HCT116 (cell line): ENCODE data around the gene SHOC2. TPM values are rescaled to one million over a fixed set of nuclear protein-coding genes. Genes with fewer than 3 reads are reported as not detected.

Experiments
- ATAC-seq: fragments of 200-7000 bp; cut with Tn5 transposase; 2 replicates; pipeline ENCODE4 v1.9.1; 2020; ENCODE audit warnings: mild to moderate bottlenecking, moderate library complexity
- BruUV-seq: library from RNA; stranded (reverse); fragments of 400-500 nt; replicated peaks from 2 replicates; lab custom pipeline; 2021; lab: Mats Ljungman, UMichigan
- CTCF ChIA-PET: fragments of 300-600 bp; sonication (Branson Sonifier 250); formaldehyde crosslinking; loops from one replicate; lab custom pipeline; 2021; ENCODE audit warnings: antibody characterized with exemption; lab: Charles Lee
- POLR2A ChIA-PET: fragments of 300-600, 350-600 bp; sonication (Branson Sonifier 250); formaldehyde crosslinking; loops from one replicate; lab custom pipeline; 2021; ENCODE audit warnings: antibody characterized with exemption; lab: Charles Lee
- RAD21 ChIA-PET, 2 experiments: fragments of 300-600 bp; sonication (Branson Sonifier 250); formaldehyde crosslinking; loops; one replicate each; lab custom pipeline; 2023; ENCODE audit warnings: low total read pairs in 2 of 2; ENCODE audit not compliant: uncharacterized antibody in 2 of 2, unreplicated experiment in 2 of 2, low non-redundant PET in 1 of 2; lab: Charles Lee
- DNase-seq: peaks from one replicate; pipeline ENCODE4 v3.0.0-alpha.2; 2010; ENCODE audit warnings: low read depth, low spot score
- H2AFZ ChIP-seq: fragments of 200-600 bp; shearing (Covaris generic), sonication (generic); 2 replicates; pipeline ENCODE4 v1.6.1; 2017; ENCODE audit warnings: low read depth, mixed run types, mixed read lengths, antibody characterized with exemption, low read length; ENCODE audit not compliant: poor library complexity, severe bottlenecking
- H3K27ac ChIP-seq: 2 replicates; pipeline ENCODE4 v1.5.1; 2012; ENCODE audit warnings: low read depth, low read length
- H3K27me3 ChIP-seq: fragments of 200-600 bp; sonication (generic); 2 replicates; pipeline ENCODE4 v1.6.1; 2016; ENCODE audit warnings: mixed run types, low read length, mixed read lengths; ENCODE audit not compliant: insufficient read depth
- H3K36me3 ChIP-seq, 2 experiments: fragments of 200-500 bp in 1 of 2; fragments of 200-600 bp in 1 of 2; sonication (Bioruptor generic) in 1 of 2; sonication (generic) in 1 of 2; 2 replicates each; pipeline versions ENCODE4 v1.5.1 to v1.6.1; 2014 to 2016; ENCODE audit warnings: low read length in 2 of 2, inconsistent platforms in 1 of 2, mixed read lengths in 1 of 2, mixed run types in 1 of 2; ENCODE audit not compliant: insufficient read depth in 2 of 2, control insufficient read depth in 1 of 2
- H3K4me1 ChIP-seq, 2 experiments: fragments of 200-600 bp in 1 of 2; sonication (generic) in 1 of 2; 2 replicates each; pipeline versions ENCODE4 v1.5.1 to v1.6.1; 2012 to 2017; ENCODE audit warnings: low read length in 2 of 2, inconsistent platforms in 1 of 2, mild to moderate bottlenecking in 1 of 2, mixed read lengths in 1 of 2, mixed run types in 1 of 2, moderate library complexity in 1 of 2; ENCODE audit not compliant: insufficient read depth in 2 of 2, control insufficient read depth in 1 of 2
- H3K4me2 ChIP-seq: fragments of 200-600 bp; sonication (generic); 2 replicates; pipeline ENCODE4 v1.6.1; 2017; ENCODE audit warnings: mixed run types, low read length, mixed read lengths
- H3K4me3 ChIP-seq, 2 experiments: fragments of 200-600 bp in 1 of 2; sonication (generic) in 1 of 2; replicated peaks in 1 of 2; 2 replicates each; pipeline ENCODE4 v1.5.1; 2011 to 2016; ENCODE audit warnings: low read length in 2 of 2, control low read depth in 1 of 2, low read depth in 1 of 2, mild to moderate bottlenecking in 1 of 2, mixed read lengths in 1 of 2, mixed run types in 1 of 2
- H3K79me2 ChIP-seq: fragments of 200-600 bp; sonication (generic); 2 replicates; pipeline ENCODE4 v1.6.1; 2017; ENCODE audit warnings: mild to moderate bottlenecking, mixed run types, low read length, moderate library complexity, mixed read lengths; ENCODE audit not compliant: insufficient read depth
- H3K9ac ChIP-seq: fragments of 200-600 bp; sonication (generic); 2 replicates; pipeline ENCODE4 v1.6.1; 2016; ENCODE audit warnings: low read length, mixed read lengths
- H3K9me2 ChIP-seq: fragments of 200-600 bp; sonication (generic), shearing (Covaris generic); 2 replicates; pipeline ENCODE4 v1.6.1; 2017; ENCODE audit warnings: mixed run types, mild to moderate bottlenecking, moderate library complexity; ENCODE audit not compliant: insufficient read depth
- H3K9me3 ChIP-seq, 2 experiments: fragments of 200-500 bp in 1 of 2; fragments of 200-600 bp in 1 of 2; sonication (Bioruptor generic) in 1 of 2; sonication (generic) in 1 of 2; 2 replicates each; pipeline ENCODE4 v1.6.1; 2014 to 2017; ENCODE audit warnings: low read length in 2 of 2, mixed read lengths in 2 of 2, inconsistent platforms in 1 of 2, low read depth in 1 of 2, mild to moderate bottlenecking in 1 of 2, mixed run types in 1 of 2, moderate library complexity in 1 of 2; ENCODE audit not compliant: control insufficient read depth in 1 of 2, insufficient read depth in 1 of 2
- H4K20me1 ChIP-seq: fragments of 200-600 bp; sonication (generic), shearing (Covaris generic); 2 replicates; pipeline ENCODE4 v1.6.1; 2017; ENCODE audit warnings: mixed run types, mild to moderate bottlenecking, moderate library complexity; ENCODE audit not compliant: insufficient read depth
- CBX3 ChIP-seq: IDR thresholded peaks from 2 replicates; pipeline ENCODE4 v1.6.1; 2012; ENCODE audit warnings: low read depth
- CEBPB ChIP-seq: IDR thresholded peaks from 2 replicates; pipeline ENCODE4 v1.6.1; 2012; ENCODE audit warnings: low read depth
- CTCF ChIP-seq, 3 experiments: fragments of 200-600 bp in 1 of 3; sonication (generic) in 1 of 3; IDR thresholded peaks in 2 of 3; conservative IDR thresholded peaks in 1 of 3; 2 replicates each; pipeline ENCODE4 v1.5.1; 2012 to 2017; ENCODE audit warnings: low read depth in 2 of 3, low read length in 2 of 3, antibody characterized with exemption in 1 of 3, borderline replicate concordance in 1 of 3, control low read depth in 1 of 3, mild to moderate bottlenecking in 1 of 3, mixed read lengths in 1 of 3, mixed run types in 1 of 3, moderate library complexity in 1 of 3; ENCODE audit not compliant: insufficient read depth in 1 of 3
- EGR1 ChIP-seq: IDR thresholded peaks from 2 replicates; pipeline ENCODE4 v1.6.1; 2012; ENCODE audit warnings: low read depth
- ELF1 ChIP-seq: IDR thresholded peaks from 2 replicates; pipeline ENCODE4 v1.6.1; 2012; ENCODE audit warnings: low read depth, borderline replicate concordance
- EZH2 ChIP-seq: fragments of 200-600 bp; sonication (generic); IDR thresholded peaks from 2 replicates; pipeline ENCODE4 v1.6.1; 2017; ENCODE audit warnings: antibody characterized with exemption, mixed run types
- FOSL1 ChIP-seq: IDR thresholded peaks from 2 replicates; pipeline ENCODE4 v1.6.1; 2012; ENCODE audit warnings: low read depth
- POLR2A ChIP-seq: IDR thresholded peaks from 2 replicates; pipeline ENCODE4 v1.7.0; 2011; ENCODE audit warnings: borderline replicate concordance; ENCODE audit not compliant: insufficient read depth, insufficient read length; ENCODE audit errors: extremely low read depth
- POLR2AphosphoS5 ChIP-seq: IDR thresholded peaks from 2 replicates; pipeline ENCODE4 v1.6.1; 2011; ENCODE audit warnings: mild to moderate bottlenecking, low read depth, low read length, moderate library complexity
- RAD21 ChIP-seq: IDR thresholded peaks from 2 replicates; pipeline ENCODE4 v1.6.1; 2012; ENCODE audit warnings: low read depth, mild to moderate bottlenecking
- REST ChIP-seq: IDR thresholded peaks from 2 replicates; pipeline ENCODE4 v1.6.1; 2012; ENCODE audit warnings: low read depth
- SRF ChIP-seq: IDR thresholded peaks from 2 replicates; pipeline ENCODE4 v1.6.1; 2012; ENCODE audit warnings: low read depth
- TCF7L2 ChIP-seq: IDR thresholded peaks from 2 replicates; pipeline ENCODE4 v1.7.0; 2011; ENCODE audit warnings: borderline replicate concordance, inconsistent platforms; ENCODE audit not compliant: insufficient read depth, insufficient read length; ENCODE audit errors: extremely low read depth
- YY1 ChIP-seq: IDR thresholded peaks from 2 replicates; pipeline ENCODE4 v1.6.1; 2011; ENCODE audit warnings: low read length, low read depth, moderate library complexity, mild to moderate bottlenecking; ENCODE audit not compliant: insufficient replicate concordance; ENCODE audit errors: extremely low read depth
- ZFX ChIP-seq: fragments of 450-650 bp; IDR thresholded peaks from 2 replicates; pipeline ENCODE4 v1.6.1; 2017
- ZNF274 ChIP-seq: fragments of 200-500 bp; sonication (Bioruptor generic); IDR thresholded peaks from 2 replicates; pipeline ENCODE4 v1.6.1; 2014; ENCODE audit warnings: mild to moderate bottlenecking, low read depth, low read length, inconsistent platforms
- intact Hi-C: fragments of 100-400 bp; cut with micrococcal nuclease; formaldehyde crosslinking; loops from 2 replicates; pipeline ENCODE4 v1.10.0; 2022
- total RNA-seq: library from RNA; stranded (reverse); gene quantifications from one replicate; pipeline ENCODE4 v1.2.1, GENCODE V29; 2021; ENCODE audit not compliant: unreplicated experiment
- TF ChIP-seq, protein P1 (sequence below): IDR thresholded peaks from 2 replicates; pipeline ENCODE4 v1.6.1; 2011; ENCODE audit warnings: mild to moderate bottlenecking, low read length, moderate library complexity; ENCODE audit not compliant: insufficient replicate concordance; ENCODE audit errors: extremely low read depth
- TF ChIP-seq, protein P2 (sequence below): IDR thresholded peaks from 2 replicates; pipeline ENCODE4 v1.6.1; 2012

The SHOC2 gene
- total RNA-seq, 1 experiment from 2014 or later, result 39.5 TPM

DNA sequence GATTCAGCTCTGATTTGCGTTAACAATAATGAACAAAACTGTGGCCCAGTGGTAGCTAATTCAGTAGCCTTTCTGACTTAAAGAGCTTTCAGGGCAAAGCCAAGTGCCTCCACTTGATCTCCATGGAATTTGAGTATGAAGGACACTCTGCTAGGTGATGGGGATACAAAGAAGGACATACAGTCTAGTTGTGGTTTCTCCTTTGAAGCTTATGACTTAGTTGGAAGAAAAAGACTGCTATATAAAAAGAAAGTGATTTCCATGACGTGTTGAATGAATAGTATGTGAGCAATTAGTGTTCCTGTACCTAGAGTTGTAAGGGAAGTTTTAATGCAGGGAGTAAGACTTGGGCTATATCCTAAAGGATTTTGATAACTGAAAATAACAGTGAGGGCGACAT lies 39.4 kb upstream of the SHOC2 start (continued):
- TF ChIP-seq YY1, result no peak
- no peak for TF ChIP-seq RAD21
- no peak for TF ChIP-seq ELF1
- no peak for TF ChIP-seq ZFX
- no peak for TF ChIP-seq ZNF274
- TF ChIP-seq CEBPB, result no peak
- no peak for TF ChIP-seq EGR1
- TF ChIP-seq, all 23 proteins: peak for 0

GRCh38 chr10:110881247-110881646 lies 38.2 kb upstream of the SHOC2 start:
- POLR2A ChIA-PET, result no interaction called here
- H3K79me2 ChIP-seq, result no peaks in the 10 kb centered on the region
- H3K9me2 ChIP-seq, result no peaks in the 10 kb centered on the region
- DNase-seq (no peak), ATAC-seq (no peak)
- no peak overlapping the region for H3K4me2 ChIP-seq
- no peaks in the 10 kb centered on the region for H3K4me1 ChIP-seq
- no TSS peak for BruUV-seq
- CTCF ChIA-PET, result interaction anchor here (2.2 to 2.3 kb wide), 2 partner anchors 11 to 15 kb away, joined by 7 to 17 read pairs; no protein-coding TSS in a partner anchor
- H3K9me3 ChIP-seq, result no peaks in the 10 kb centered on the region
- no peak overlapping the region for H3K27ac ChIP-seq
- intact Hi-C loops, result no loop called here
- H2AFZ ChIP-seq, result no peak overlapping the region
- RAD21 ChIA-PET, result no interaction called here
- peaks cover 0 to 7% of the 10 kb centered on the region in 2 experiments; a peak in 1 of 4 replicates for H3K36me3 ChIP-seq
- no peak overlapping the region for H3K9ac ChIP-seq
- no peak overlapping the region for H3K4me3 ChIP-seq
- H3K27me3 ChIP-seq, result no peaks in the 10 kb centered on the region
- H4K20me1 ChIP-seq, result no peaks in the 10 kb centered on the region
- TF ChIP-seq, protein P1, sequence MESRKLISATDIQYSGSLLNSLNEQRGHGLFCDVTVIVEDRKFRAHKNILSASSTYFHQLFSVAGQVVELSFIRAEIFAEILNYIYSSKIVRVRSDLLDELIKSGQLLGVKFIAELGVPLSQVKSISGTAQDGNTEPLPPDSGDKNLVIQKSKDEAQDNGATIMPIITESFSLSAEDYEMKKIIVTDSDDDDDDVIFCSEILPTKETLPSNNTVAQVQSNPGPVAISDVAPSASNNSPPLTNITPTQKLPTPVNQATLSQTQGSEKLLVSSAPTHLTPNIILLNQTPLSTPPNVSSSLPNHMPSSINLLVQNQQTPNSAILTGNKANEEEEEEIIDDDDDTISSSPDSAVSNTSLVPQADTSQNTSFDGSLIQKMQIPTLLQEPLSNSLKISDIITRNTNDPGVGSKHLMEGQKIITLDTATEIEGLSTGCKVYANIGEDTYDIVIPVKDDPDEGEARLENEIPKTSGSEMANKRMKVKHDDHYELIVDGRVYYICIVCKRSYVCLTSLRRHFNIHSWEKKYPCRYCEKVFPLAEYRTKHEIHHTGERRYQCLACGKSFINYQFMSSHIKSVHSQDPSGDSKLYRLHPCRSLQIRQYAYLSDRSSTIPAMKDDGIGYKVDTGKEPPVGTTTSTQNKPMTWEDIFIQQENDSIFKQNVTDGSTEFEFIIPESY, result no peak
- TF ChIP-seq CEBPB (no peak), TCF7L2 (no peak), SRF (no peak), CBX3 (no peak), EGR1 (no peak), POLR2AphosphoS5 (no peak), POLR2A (no peak), YY1 (no peak), EZH2 (no peak), FOSL1 (no peak), REST (no peak), CTCF (IDR thresholded peaks at IDR 0.05 in 2 of 3, conservative IDR thresholded peaks at IDR 0.05 in 1 of 3; ENCODE audit: borderline replicate concordance in 1 of 3, insufficient read depth in 1 of 3, low read depth in 2 of 3, low read length in 2 of 3) (no peak), ZFX (no peak)
- TF ChIP-seq, protein P2, sequence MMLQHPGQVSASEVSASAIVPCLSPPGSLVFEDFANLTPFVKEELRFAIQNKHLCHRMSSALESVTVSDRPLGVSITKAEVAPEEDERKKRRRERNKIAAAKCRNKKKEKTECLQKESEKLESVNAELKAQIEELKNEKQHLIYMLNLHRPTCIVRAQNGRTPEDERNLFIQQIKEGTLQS, result no peak
